GM21390 (cell line): Measurements from ENCODE around the gene LMNA.

Source experiments
- ATAC-seq: cut with Tn5 transposase; IDR thresholded peaks from one replicate; pipeline ENCODE4 v1.9.1; 2021; ENCODE audit not compliant: unreplicated experiment

The LMNA gene

GRCh38 chr1:156081180-156081916 lies 33.2 kb upstream of the LMNA start:
- no peak for ATAC-seq

DNA sequence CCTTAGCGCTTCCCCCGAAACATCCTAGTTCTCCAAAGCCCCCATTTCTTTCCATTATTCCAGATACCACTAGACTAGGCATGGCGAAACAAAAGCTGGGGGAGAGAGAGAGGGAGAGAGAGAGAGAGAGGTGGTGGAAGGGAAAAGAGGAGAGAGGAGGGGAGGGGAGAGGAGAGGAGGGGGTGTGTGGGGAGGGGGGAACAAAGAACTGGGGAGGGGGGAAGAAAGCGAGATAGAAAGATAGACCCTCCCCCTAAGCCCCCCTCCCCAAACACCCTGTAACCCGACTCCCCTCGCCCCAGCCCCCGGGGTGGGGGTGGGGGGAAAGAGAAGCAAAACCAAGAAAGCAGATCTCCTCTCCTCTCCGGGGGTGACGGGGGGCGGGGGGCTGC lies 32.6 kb upstream of the LMNA start:
- ATAC-seq = no peak

- no peak for ATAC-seq
Measured at GRCh38 chr1:156082309-156083091, 32.0 kb upstream of the LMNA start, which contains the start of gene MEX3A. TSS of gene MEX3A (minus strand) at chr1:156082465. CDS start at chr1:156081998, 467 bp downstream.

- no peak for ATAC-seq
Measured at GRCh38 chr1:156083800-156084790, 30.4 kb upstream of the LMNA start.

DNA sequence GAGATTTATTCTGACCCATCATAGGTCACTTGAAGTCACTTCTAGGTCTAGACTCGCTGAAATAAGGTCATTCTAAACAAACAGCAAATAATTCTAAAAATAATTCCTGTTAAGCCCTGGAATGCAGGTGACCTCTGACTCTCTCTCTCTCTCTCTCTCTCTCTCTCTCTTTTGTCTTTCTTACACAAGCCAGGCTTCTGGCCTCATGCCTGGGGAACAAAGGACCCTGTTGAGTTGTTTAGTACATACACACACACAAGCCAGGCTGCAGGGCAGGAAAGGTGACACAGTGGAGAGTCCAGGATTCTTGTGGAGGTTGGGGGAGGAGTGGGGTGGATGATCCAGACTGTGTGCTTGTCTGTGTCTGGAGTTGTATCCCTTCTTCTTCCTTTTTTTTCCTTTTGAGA lies 28.3 kb upstream of the LMNA start:
- ATAC-seq = no peak

GRCh38 chr1:156089704-156090103 lies 24.8 kb upstream of the LMNA start:
- no peak for ATAC-seq

GRCh38 chr1:156090138-156090839 lies 24.2 kb upstream of the LMNA start:
- no peak for ATAC-seq

GRCh38 chr1:156090840-156091188 lies 23.7 kb upstream of the LMNA start:
- peak; percentile 71 for ATAC-seq

DNA sequence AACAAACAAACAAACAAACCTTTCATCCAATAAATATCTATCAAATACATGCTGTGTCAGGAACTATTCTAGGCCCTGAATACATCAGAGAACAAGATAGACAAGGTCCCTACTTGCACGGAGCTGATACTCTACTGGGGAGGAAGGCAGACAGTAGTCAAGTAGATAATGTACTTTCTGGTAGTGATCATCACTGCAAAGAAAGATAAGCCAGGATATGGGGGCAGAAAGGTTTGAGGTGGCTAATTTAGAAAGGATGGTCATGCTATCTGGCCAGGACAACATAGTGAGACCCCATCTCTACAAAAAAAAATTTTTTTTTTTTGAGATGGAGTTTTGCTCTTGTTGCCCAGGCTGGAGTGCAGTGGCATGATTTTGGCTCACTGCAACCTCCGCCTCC lies 22.9 kb upstream of the LMNA start:
- ATAC-seq = no peak

GRCh38 chr1:156095906-156096508 lies 18.5 kb upstream of the LMNA start:
- no peak for ATAC-seq

GRCh38 chr1:156096640-156097391 lies 17.7 kb upstream of the LMNA start:
- peak; percentile 62 for ATAC-seq

GRCh38 chr1:156097499-156098178 lies 16.9 kb upstream of the LMNA start:
- no peak for ATAC-seq

DNA sequence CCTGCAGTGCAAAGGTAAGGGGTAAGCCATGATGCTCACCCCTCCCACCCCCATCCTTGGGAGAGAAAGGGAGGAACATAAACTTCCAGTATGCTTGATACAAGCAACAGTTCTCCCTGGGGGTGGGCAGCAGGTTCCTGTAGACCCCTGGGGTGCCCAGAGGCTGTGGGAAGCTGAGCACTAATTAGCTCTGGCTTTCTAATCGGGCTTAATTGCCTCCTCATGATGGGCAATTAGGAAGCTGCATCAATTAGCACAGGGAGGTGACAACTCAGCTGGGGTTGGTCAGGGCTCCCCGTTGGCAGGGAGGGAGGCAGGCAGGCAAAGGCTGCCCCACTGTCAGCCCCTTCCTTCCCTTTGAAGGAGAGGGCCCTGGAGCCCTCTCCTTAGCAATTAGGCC lies 15.7 kb upstream of the LMNA start:
- no peak for ATAC-seq

GRCh38 chr1:156099282-156099681 lies 15.2 kb upstream of the LMNA start:
- no peak for ATAC-seq

DNA sequence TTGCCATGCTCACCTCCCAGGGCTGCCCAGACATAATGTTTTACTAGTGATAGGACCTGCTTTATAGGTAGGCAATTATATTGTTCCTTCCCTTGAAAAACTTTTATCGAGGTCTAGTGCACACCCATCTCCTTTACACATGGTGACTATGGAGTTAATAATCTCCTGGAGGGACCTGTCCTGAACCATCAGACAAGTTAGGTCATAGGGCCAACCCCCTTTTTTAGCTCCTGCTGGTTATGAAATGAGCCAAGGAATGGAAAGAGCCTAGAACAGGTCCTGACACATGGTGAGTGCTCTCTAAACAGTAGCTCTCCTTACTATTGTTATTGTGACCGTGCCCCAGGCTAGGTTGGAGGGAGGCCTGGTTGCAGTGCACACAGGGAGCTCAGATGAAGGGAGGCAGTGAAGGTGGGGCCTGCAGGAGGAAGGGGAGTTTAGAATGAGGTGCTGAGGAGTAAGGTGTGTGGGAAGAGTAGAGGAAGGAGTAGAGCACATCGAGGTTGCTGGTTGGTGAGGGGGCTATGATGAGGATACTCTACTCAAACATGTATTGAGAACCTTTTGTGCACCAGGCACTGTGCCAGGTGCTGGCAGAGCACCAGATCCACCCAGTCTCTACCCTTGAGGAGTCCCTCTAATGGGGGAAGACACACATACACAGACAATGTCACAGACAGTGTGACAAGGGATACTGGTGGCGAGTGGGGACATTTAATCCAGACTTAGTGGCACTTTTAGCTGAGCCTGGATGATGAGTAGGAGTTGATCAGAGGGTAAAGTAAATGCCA lies 14.1 kb upstream of the LMNA start:
- ATAC-seq = no peak

- ATAC-seq = no peak
Measured at GRCh38 chr1:156101880-156102279, 12.6 kb upstream of the LMNA start.

- no peak for ATAC-seq
Measured at GRCh38 chr1:156102633-156103511, 11.6 kb upstream of the LMNA start.
